Large intestine (tissue), 3 donors: ENCODE data around the gene RRN3. TPM values are rescaled to one million over a fixed set of nuclear protein-coding genes. Genes with fewer than 3 reads are reported as not detected.
"Not testable (repeated sequence)": the region's sequence is repeated elsewhere in the genome, so short reads cannot be mapped to it uniquely, and the experiment has no call there.

Experiments
- DNase-seq, 2 donors: peaks; one replicate each; pipeline versions ENCODE4 v3.0.0 to v3.0.0-alpha.2; 2013
- H3K27ac ChIP-seq: one replicate; pipeline ENCODE4 v1.5.1; 2013; ENCODE audit warnings: low read length
- H3K27me3 ChIP-seq: 2 replicates; pipeline ENCODE4 v1.6.1; 2013; ENCODE audit warnings: low read length; ENCODE audit not compliant: control insufficient read depth, insufficient read depth
- H3K36me3 ChIP-seq: 2 replicates; pipeline ENCODE4 v1.6.1; 2013; ENCODE audit warnings: low read length; ENCODE audit not compliant: control insufficient read depth, insufficient read depth
- H3K4me1 ChIP-seq: one replicate; pipeline ENCODE4 v1.6.1; 2013; ENCODE audit warnings: low read length; ENCODE audit not compliant: control insufficient read depth, insufficient read depth
- H3K4me3 ChIP-seq: one replicate; pipeline ENCODE4 v1.5.1; 2013; ENCODE audit warnings: low read length
- H3K9me3 ChIP-seq: one replicate; pipeline ENCODE4 v1.6.1; 2013; ENCODE audit warnings: mild to moderate bottlenecking, low read depth, low read length, moderate library complexity; ENCODE audit not compliant: control insufficient read depth
- WGBS: methylation state at CpG from one replicate; pipeline ENCODE4 v1.1.5; 2013; ENCODE audit warnings: low lambda C conversion rate; ENCODE audit not compliant: insufficient coverage; 5-methylcytosine and 5-hydroxymethylcytosine counted together
- polyA plus RNA-seq: library from polyadenylated mRNA; unstranded; fragments of 120-200 nt; gene quantifications from one replicate; pipeline ENCODE4 v1.2.1, GENCODE V29; 2013

RRN3 gene
- polyA plus RNA-seq, 1 donor, result 41.7 TPM

DNA sequence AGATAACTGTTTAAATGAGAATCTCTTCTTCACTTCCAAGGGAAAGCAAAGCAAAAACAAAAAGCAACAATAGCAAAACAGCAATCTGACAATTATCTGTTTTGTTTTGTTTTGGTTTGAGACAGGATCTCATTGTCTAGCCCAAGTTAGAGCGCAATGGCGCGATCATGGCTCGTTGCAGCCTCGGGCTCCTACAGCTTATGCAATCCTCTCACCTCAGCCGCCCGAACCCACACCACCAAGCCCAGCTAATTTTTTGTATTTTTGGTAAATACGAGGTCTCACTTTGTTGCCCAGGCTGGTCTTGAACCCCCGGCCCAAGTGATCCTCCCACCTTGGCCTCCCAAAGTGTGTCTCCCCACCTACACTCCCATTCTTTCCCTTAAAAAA is 2.5 kb upstream of the RRN3 start:
- not testable (repeated sequence) for H3K9me3 ChIP-seq, H3K4me1 ChIP-seq, H3K27me3 ChIP-seq, H3K4me3 ChIP-seq, DNase-seq, H3K36me3 ChIP-seq, H3K27ac ChIP-seq
- WGBS, result no CpG with 5 or more reads among the region's 9 CpGs

DNA sequence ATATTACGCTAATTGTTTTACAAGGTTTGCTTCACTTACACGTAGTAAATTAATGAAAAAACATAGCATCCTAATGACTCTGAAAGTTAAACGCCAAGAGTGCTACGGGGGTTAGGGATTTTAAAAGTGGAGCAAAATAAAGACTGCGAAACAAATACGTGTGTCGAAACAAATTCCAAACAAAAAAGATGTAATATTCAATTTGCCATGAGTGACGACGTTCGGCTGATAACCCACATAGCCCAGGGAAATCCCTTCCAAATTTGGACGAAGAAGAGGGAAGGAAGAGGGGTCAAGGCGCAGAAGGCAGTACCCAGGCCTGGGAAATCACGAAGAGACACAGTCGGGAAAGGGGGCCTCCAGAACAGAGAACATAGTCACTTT is 509 bp downstream of the RRN3 start:
- not testable (repeated sequence) for H3K4me1 ChIP-seq, H3K9me3 ChIP-seq, H3K27me3 ChIP-seq, H3K36me3 ChIP-seq, DNase-seq
- Histone ChIP-seq H3K27ac (peak overlapping the region; percentile 88), H3K4me3 (peak overlapping the region; percentile 61)
- WGBS, result no CpG with 5 or more reads among the region's 14 CpGs

DNA sequence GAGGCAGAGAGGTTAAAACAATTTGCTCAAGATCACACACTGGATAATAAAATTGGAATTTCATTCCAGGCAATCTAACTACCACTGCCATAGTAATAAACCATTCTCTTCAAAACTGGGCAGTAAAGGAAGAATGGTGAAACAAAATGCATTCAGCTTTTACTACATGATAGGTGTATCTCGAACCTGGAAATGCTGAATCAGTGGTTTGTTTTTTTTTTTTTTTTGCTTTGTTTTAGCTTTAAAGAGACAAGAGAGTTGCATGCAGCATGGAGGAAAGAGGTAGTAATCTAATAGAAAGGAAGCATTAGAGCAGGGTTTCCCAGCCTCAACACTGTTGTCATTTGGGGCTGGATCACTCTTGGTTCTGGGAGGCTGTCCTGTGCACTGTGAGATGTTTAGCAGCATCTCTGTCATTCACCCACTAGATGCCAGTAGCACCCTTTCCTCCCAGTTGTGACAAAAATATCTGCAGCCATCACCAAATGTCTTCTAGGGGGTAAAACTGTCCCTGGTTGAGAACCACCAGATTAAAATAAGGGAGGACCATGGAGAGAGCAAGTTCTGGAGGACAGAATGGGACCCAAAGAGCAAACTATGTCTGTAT is 3.3 kb downstream of the RRN3 start:
- not testable (repeated sequence) for DNase-seq, H3K27me3 ChIP-seq, H3K9me3 ChIP-seq, H3K36me3 ChIP-seq, H3K4me3 ChIP-seq, H3K27ac ChIP-seq, H3K4me1 ChIP-seq
- no CpG with 5 or more reads among the region's 1 CpG for WGBS

DNA sequence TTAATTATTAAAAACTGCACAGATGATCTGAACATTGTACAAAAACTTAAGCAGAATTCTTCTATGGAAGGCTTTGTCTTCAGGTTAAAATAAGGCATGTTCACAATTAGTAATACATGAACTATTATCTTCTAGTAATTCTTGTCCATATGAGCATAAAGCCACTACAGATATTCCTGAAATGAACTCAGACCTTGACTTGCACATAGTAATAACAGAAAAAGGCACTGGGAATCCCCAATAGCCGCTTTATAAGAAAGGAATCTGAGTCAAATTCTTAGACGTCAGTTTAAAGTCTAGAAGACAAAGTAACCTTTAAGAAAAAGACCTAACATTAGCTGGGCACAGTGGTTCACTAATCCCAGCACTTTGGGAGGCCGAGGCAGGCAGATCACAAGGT is 11.3 kb downstream of the RRN3 start:
- H3K9me3 ChIP-seq, H3K4me3 ChIP-seq, H3K27me3 ChIP-seq, H3K27ac ChIP-seq, H3K4me1 ChIP-seq, DNase-seq: not testable (repeated sequence)
- no CpG with 5 or more reads among the region's 3 CpGs for WGBS
- peaks cover 22% of the 10 kb centered on the region for H3K36me3 ChIP-seq

DNA sequence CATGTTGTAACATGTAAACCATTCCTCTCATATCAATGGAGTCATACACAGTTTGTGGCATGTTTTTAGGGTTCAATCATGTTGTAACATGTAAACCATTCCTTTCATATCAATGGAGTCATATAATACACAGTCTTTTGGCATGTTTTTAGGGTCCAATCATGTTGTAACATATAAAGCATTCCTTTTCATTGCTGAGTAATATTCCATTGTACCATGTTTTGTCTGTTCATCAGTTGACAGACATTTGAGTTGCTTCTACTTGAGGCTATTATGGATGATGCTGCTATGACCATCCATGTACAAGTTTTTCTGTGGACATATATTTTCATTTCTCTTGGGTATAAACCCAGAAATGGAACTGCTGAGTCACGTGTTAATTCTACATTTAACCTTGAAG is 13.2 kb downstream of the RRN3 start:
- not testable (repeated sequence) for H3K4me3 ChIP-seq, DNase-seq, H3K9me3 ChIP-seq, H3K27me3 ChIP-seq, H3K4me1 ChIP-seq, H3K27ac ChIP-seq
- WGBS, result no CpG with 5 or more reads among the region's 1 CpG
- peaks cover 22% of the 10 kb centered on the region for H3K36me3 ChIP-seq

DNA sequence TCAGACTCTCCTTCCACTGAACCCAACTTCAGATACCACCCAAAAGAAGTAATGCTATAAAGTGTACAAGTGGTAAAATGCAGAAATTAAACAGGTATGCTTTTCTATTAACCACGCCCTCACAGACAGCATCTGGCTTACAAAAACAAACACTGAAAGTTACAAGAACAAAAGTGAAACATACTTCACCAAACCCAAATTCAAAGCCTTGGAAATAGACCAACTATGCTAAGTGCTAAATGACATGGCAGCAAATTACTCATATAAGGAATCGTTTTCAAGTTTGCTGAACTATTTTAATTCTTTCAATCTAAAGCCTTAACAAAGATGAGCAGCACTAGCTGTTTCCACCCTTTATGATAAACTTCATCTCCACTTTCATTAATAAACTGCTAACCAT is 17.9 kb downstream of the RRN3 start:
- H3K4me3 ChIP-seq, H3K9me3 ChIP-seq, H3K4me1 ChIP-seq, H3K27ac ChIP-seq, DNase-seq, H3K27me3 ChIP-seq: not testable (repeated sequence)
- WGBS, result no CpG with 5 or more reads among the region's 2 CpGs
- H3K36me3 ChIP-seq, result peaks cover 40% of the 10 kb centered on the region

DNA sequence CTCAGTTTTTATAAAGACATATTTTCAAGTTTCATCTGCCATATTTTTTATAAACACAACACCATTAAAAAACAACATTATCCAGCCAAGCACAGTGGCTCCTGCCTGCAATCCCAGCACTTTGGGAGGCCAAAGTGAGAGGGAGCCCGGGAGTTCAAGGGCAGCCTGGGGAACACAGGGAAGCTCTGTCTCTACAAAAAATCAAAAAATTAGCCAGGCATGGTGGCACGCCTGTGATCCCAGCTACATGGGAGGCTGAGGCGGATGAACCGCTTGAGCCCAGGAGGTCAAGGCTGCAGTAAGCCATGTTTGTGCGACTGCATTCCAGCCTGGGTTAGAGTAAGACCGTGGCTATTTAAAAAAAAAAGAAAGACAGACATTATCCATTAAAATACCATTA is 21.0 kb downstream of the RRN3 start:
- WGBS, result 100% methylated on average over 1 of the region's 6 CpGs
- no peaks in the 10 kb centered on the region for H3K4me1 ChIP-seq
- H3K9me3 ChIP-seq, result no peaks in the 10 kb centered on the region
- no peaks in the 10 kb centered on the region for H3K27me3 ChIP-seq
- peaks cover 39% of the 10 kb centered on the region for H3K36me3 ChIP-seq
- H3K4me3 ChIP-seq, result no peak overlapping the region
- DNase-seq, result no peak
- no peak overlapping the region for H3K27ac ChIP-seq

DNA sequence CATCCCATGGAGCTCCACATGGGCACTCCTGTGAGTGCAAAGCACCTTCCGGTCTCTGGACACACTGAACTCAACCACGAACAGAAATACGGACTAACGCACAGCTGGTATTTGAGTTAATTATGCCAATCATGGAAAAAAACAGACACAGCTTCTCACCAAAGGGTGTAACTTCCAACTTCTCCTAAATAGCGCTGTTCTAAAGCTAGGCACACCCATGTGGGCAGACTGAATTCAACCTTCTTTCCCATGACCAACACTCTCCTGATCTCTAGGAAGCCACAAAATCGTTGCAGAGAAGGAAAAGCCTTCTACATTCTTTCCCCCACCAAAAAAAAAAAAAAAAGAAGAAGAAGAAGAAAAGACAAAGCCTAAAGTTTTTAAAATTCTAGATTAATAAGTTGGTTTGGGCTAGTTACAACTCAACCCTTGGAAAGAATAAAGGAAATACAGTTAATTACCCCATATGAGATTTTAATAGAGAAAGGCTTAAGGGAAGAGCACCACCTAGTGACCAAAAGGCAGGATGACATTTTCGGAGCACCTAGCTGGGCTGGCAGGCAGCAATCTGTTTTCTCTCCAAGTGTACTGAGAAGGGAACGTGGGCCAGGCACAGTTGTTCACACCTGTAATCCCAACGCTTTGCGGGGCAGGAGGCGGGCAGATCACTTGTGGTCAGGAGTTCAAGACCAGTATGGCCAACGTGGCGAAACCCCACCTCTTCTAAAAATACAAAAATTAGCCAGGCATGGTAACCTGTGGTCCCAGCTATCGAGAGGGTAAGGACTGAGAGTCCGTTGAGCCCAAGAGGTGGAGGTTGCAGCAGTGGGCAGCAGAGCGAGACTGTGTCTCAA is 21.9 kb downstream of the RRN3 start:
- not testable (repeated sequence) for H3K4me3 ChIP-seq, DNase-seq, H3K27me3 ChIP-seq, H3K9me3 ChIP-seq, H3K27ac ChIP-seq, H3K4me1 ChIP-seq
- 100% methylated on average over 1 of the region's 16 CpGs for WGBS
- peaks cover 39% of the 10 kb centered on the region for H3K36me3 ChIP-seq

DNA sequence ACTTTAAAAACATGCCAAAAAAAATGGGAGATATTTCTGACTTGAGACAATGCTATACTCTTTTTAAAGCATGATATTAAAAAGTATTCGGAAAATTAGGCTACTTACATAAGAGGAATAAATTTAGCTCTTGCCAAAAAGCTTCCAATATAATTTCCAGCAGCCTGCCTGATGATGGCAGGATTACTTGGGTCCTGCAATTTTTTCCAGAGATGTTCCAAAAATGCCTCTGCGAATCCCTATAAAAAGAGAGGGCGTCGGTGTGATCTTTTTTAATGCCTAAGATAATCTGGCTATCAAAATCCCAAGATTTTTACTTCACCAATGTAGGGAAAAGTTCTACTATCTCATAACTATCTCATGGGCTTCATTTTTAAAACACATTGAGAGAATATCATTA is 23.1 kb downstream of the RRN3 start:
- H3K27ac ChIP-seq, H3K4me1 ChIP-seq, H3K9me3 ChIP-seq, H3K27me3 ChIP-seq, DNase-seq, H3K4me3 ChIP-seq: not testable (repeated sequence)
- WGBS, result no CpG with 5 or more reads among the region's 4 CpGs
- peaks cover 38% of the 10 kb centered on the region for H3K36me3 ChIP-seq

DNA sequence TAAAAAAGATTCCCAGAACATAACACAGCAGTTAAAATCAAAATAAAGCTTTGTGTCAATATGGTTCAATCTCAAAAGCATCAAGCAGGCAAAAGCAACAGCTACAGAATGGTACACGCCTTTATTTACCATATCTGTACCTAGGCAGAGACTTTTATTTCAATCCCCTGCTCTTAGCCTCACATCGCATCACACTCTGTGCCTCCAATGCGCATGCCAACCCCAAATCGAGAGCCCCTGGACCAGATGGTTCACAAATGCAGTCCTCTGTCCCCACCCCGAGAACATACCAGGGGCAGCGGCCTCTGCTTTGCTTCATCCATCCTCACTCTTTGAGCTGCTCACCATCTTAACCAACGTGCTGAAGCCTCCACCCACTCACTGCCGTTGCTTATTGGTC is 27.4 kb downstream of the RRN3 start:
- WGBS, result no CpG with 5 or more reads among the region's 8 CpGs

DNA sequence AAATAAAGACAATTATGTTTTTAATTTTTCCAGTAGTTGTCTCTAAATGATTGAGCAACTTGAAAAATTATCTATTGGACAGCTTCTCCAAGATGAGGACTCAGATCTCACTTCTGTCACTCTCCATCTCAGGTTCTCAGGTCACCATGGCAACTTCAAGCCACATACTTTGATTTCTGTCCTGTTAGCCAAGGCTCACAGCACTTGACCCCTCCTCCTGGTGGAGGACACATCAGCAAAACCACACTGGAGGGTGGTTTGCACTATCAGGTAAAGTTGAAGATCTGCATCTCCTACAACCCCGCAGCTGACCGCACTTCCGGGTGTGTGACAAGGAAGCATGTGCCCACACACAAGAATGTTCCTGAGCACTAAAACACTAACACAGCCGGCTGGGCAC is 28.1 kb downstream of the RRN3 start:
- H3K27ac ChIP-seq, H3K9me3 ChIP-seq, H3K4me1 ChIP-seq, H3K27me3 ChIP-seq, H3K4me3 ChIP-seq, DNase-seq: not testable (repeated sequence)
- H3K36me3 ChIP-seq, result peaks cover 23% of the 10 kb centered on the region
- no CpG with 5 or more reads among the region's 4 CpGs for WGBS

More for the DNA sequence above, 27.4 kb downstream of the RRN3 start:
- H3K9me3 ChIP-seq, DNase-seq, H3K4me1 ChIP-seq, H3K4me3 ChIP-seq, H3K27me3 ChIP-seq, H3K27ac ChIP-seq: not testable (repeated sequence)
- H3K36me3 ChIP-seq, result peaks cover 15% of the 10 kb centered on the region
